ENCODE measurements around the gene GAPT. TPM values are rescaled to one million over a fixed set of nuclear protein-coding genes. Genes with fewer than 3 reads are reported as not detected.

The GAPT gene
- total and polyA plus RNA-seq, 2 donors (not counting 3 experiments of a cell fraction or from before 2014, with no cell fraction given), result not detected

DNA sequence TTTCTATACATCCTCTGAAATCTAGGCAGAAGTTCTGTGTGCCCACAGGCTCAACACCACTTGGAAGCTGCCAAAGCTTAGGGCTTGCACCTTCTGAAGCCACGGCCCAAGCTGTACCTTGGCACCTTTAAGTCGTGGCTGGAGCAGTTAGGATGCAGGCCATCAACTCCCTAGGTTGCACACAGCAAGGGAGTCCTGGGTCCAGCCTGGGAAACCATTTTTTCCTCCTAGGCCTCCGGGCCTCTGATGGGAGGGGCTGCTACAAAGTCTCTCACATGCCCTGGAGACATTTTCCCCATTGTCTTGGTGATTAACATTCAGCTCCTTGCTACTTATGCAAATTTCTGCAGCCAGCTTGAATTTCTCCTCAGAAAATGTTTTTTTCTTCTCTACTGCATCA is 15.8 kb upstream of the GAPT start:
- no peak overlapping the region for H3K9ac ChIP-seq (replicated peaks; ENCODE audit: extremely low read depth, insufficient read depth, low read length)
- ChIA-PET CTCF (interaction anchor here (5.6 kb wide), 1 partner anchor 375 kb away, joined by 70 read pairs; no protein-coding TSS in a partner anchor), POLR2A (no interaction called here)
- H3K9me3 ChIP-seq (replicated peaks; ENCODE audit: control insufficient read depth, insufficient read depth, low read length), result no peaks in the 10 kb centered on the region
- H3K27me3 ChIP-seq (ENCODE audit: control insufficient read depth in 2 of 2, insufficient read depth in 2 of 2, low read length in 2 of 2), result peaks cover 0 to 6% of the 10 kb centered on the region in 2 experiments
- H3K4me1 ChIP-seq (ENCODE audit: control insufficient read depth, extremely low read depth, insufficient read depth, low read length), result no peaks in the 10 kb centered on the region
- no TSS peak for BruUV-seq (replicated peaks)
- H3K79me2 ChIP-seq (ENCODE audit: control insufficient read depth, insufficient read depth, low read length), result no peaks in the 10 kb centered on the region
- no peak for TF ChIP-seq JUN (IDR thresholded peaks at IDR 0.05; ENCODE audit: borderline replicate concordance, insufficient read depth, insufficient read length, low read depth)
- TF ChIP-seq FOS (IDR thresholded peaks at IDR 0.05; ENCODE audit: borderline replicate concordance, insufficient read depth, low read length), result no peak
- TF ChIP-seq MAX (IDR thresholded peaks at IDR 0.05; ENCODE audit: insufficient read depth, insufficient read length), result no peak
- TF ChIP-seq CTCF (IDR thresholded peaks at IDR 0.05; ENCODE audit: extremely low read depth in 1 of 2, insufficient read depth in 1 of 2, low read depth in 1 of 2, low read length in 2 of 2), result no peak
- H4K20me1 ChIP-seq (replicated peaks; ENCODE audit: control insufficient read depth, extremely low read depth, insufficient read depth, low read length), result no peaks in the 10 kb centered on the region
- FAIRE-seq (no peak), DNase-seq (ENCODE audit: low read depth, low spot score) (no peak)
- no peak overlapping the region for H3K4me2 ChIP-seq (ENCODE audit: insufficient read depth, low read length)
- H3K36me3 ChIP-seq (ENCODE audit: control insufficient read depth in 2 of 2, extremely low read depth in 1 of 2, insufficient read depth in 2 of 2, low read length in 2 of 2), result no peaks in the 10 kb centered on the region
- no peak overlapping the region for H3K4me3 ChIP-seq (replicated peaks in 1 of 3; ENCODE audit: insufficient read depth in 1 of 3, low read depth in 1 of 3, low read length in 3 of 3)
- intact Hi-C loops (cut with micrococcal nuclease) (no loop called here), dilution Hi-C loops (cut with MboI; ENCODE audit: extremely low pct_ligation_motif_present, low sequenced_read_pairs) (no loop called here)
- H3K27ac ChIP-seq (ENCODE audit: insufficient read depth, low read depth, low read length), result no peak overlapping the region
- H3K9me1 ChIP-seq (replicated peaks; ENCODE audit: control insufficient read depth, extremely low read depth, insufficient read depth, low read length), result no peaks in the 10 kb centered on the region
- H2AFZ ChIP-seq (ENCODE audit: low read depth, low read length), result no peak overlapping the region

GRCh38 chr5:58477760-58478376 is 13.4 kb upstream of the GAPT start:
- Histone ChIP-seq H3K36me3 (ENCODE audit: control insufficient read depth in 2 of 2, extremely low read depth in 1 of 2, insufficient read depth in 2 of 2, low read length in 2 of 2) (no peaks in the 10 kb centered on the region), H3K27ac (ENCODE audit: insufficient read depth, low read depth, low read length) (no peak overlapping the region), H3K27me3 (ENCODE audit: control insufficient read depth in 2 of 2, insufficient read depth in 2 of 2, low read length in 2 of 2) (peaks cover 0 to 6% of the 10 kb centered on the region in 2 experiments), H3K4me1 (ENCODE audit: control insufficient read depth, extremely low read depth, insufficient read depth, low read length) (no peaks in the 10 kb centered on the region), H3K9me1 (replicated peaks; ENCODE audit: control insufficient read depth, extremely low read depth, insufficient read depth, low read length) (no peaks in the 10 kb centered on the region), H3K79me2 (ENCODE audit: control insufficient read depth, insufficient read depth, low read length) (no peaks in the 10 kb centered on the region), H3K9me3 (replicated peaks; ENCODE audit: control insufficient read depth, insufficient read depth, low read length) (no peaks in the 10 kb centered on the region), H3K4me3 (replicated peaks in 1 of 3; ENCODE audit: insufficient read depth in 1 of 3, low read depth in 1 of 3, low read length in 3 of 3) (no peak overlapping the region), H2AFZ (ENCODE audit: low read depth, low read length) (no peak overlapping the region), H4K20me1 (replicated peaks; ENCODE audit: control insufficient read depth, extremely low read depth, insufficient read depth, low read length) (no peaks in the 10 kb centered on the region), H3K4me2 (ENCODE audit: insufficient read depth, low read length) (no peak overlapping the region), H3K9ac (replicated peaks; ENCODE audit: extremely low read depth, insufficient read depth, low read length) (no peak overlapping the region)
- no TSS peak for BruUV-seq (replicated peaks)
- FAIRE-seq (no peak), DNase-seq (ENCODE audit: low read depth, low spot score) (no peak)
- CTCF ChIA-PET, result interaction anchor here (0.6 to 5.6 kb wide), 7 partner anchors 9 to 398 kb away, joined by 3 to 70 read pairs (median 5); no protein-coding TSS in a partner anchor
- dilution Hi-C loops (cut with MboI; ENCODE audit: extremely low pct_ligation_motif_present, low sequenced_read_pairs), result no loop called here
- POLR2A ChIA-PET, result no interaction called here
- TF ChIP-seq EZH2 (IDR thresholded peaks at IDR 0.05; ENCODE audit: borderline replicate concordance, low read depth, low read length, severe bottlenecking) (no peak), MAX (IDR thresholded peaks at IDR 0.05; ENCODE audit: insufficient read depth, insufficient read length) (no peak), JUN (IDR thresholded peaks at IDR 0.05; ENCODE audit: borderline replicate concordance, insufficient read depth, insufficient read length, low read depth) (no peak), GATA2 (IDR thresholded peaks at IDR 0.05; ENCODE audit: insufficient read depth, insufficient read length, low read depth, low read length) (no peak), POLR2A (IDR thresholded peaks at IDR 0.05; ENCODE audit: low read depth, low read length) (no peak), MYC (IDR thresholded peaks at IDR 0.05; ENCODE audit: low read depth, low read length) (no peak), POLR2AphosphoS5 (IDR thresholded peaks at IDR 0.05; ENCODE audit: insufficient read depth, low read depth, low read length) (no peak), CTCF (IDR thresholded peaks at IDR 0.05; ENCODE audit: extremely low read depth in 1 of 2, insufficient read depth in 1 of 2, low read depth in 1 of 2, low read length in 2 of 2) (no peak), FOS (IDR thresholded peaks at IDR 0.05; ENCODE audit: borderline replicate concordance, insufficient read depth, low read length) (no peak)
- intact Hi-C loops (cut with micrococcal nuclease), result loop anchor here (1.0 kb wide), 1 partner anchor 372 kb away; no protein-coding TSS in a partner anchor

Measured in endothelial cell of umbilical vein (primary cell).